B cell (primary cell): ENCODE data around the gene PRKCQ. TPM values are rescaled to one million over a fixed set of nuclear protein-coding genes. Genes with fewer than 3 reads are reported as not detected.

Experiments
- ATAC-seq: fragments of 200-7000 bp; cut with Tn5 transposase; one replicate; pipeline ENCODE4 v1.10.0; 2021; ENCODE audit warnings: low read depth, mild to moderate bottlenecking, moderate number of reproducible peaks, moderate library complexity
- CTCF ChIA-PET: fragments of 350-600 bp; sonication (Branson Sonifier 250); formaldehyde crosslinking; loops from one replicate; lab custom pipeline; 2021; ENCODE audit warnings: antibody characterized with exemption, inconsistent platforms; lab: Charles Lee
- POLR2A ChIA-PET: fragments of 350-600 bp; sonication (Branson Sonifier 250); formaldehyde crosslinking; loops from one replicate; lab custom pipeline; 2021; ENCODE audit warnings: antibody characterized with exemption; lab: Charles Lee
- DNase-seq: peaks from one replicate; pipeline ENCODE4 v3.0.0; 2013
- H2AFZ ChIP-seq: 2 replicates; pipeline ENCODE4 v1.6.1; 2012; ENCODE audit warnings: mild to moderate bottlenecking, low read depth, low read length; ENCODE audit not compliant: insufficient read depth, poor library complexity, severe bottlenecking
- H3K27ac ChIP-seq, 2 donors: 1 replicate in 1 of 2; 2 replicates in 1 of 2; pipeline ENCODE4 v1.5.1; 2012 to 2013; ENCODE audit warnings: low read length in 2 of 2, mild to moderate bottlenecking in 2 of 2, moderate library complexity in 1 of 2
- H3K27me3 ChIP-seq, 4 experiments: fragments of 200-600 bp in 1 of 4; sonication (generic) in 1 of 4; replicated peaks in 1 of 4; 1 replicate in 2 of 4; 2 replicates in 2 of 4; pipeline versions ENCODE4 v1.6.1 to v1.7.0; 2013 to 2016; ENCODE audit warnings: low read length in 3 of 4, mild to moderate bottlenecking in 2 of 4, mixed read lengths in 1 of 4, moderate library complexity in 1 of 4; ENCODE audit not compliant: insufficient read depth in 4 of 4, control insufficient read depth in 3 of 4; ENCODE audit errors: control extremely low read depth in 1 of 4
- H3K36me3 ChIP-seq, 2 experiments: replicated peaks in 1 of 2; 1 replicate in 1 of 2; 2 replicates in 1 of 2; pipeline versions ENCODE4 v1.6.1 to v1.7.1; 2013; ENCODE audit warnings: low read length in 1 of 2; ENCODE audit not compliant: insufficient read depth in 2 of 2, control insufficient read depth in 1 of 2; ENCODE audit errors: control extremely low read depth in 1 of 2, extremely low read depth in 1 of 2
- H3K4me1 ChIP-seq, 2 donors: fragments of 200-600 bp in 1 of 2; sonication (generic) in 1 of 2; 1 replicate in 1 of 2; 2 replicates in 1 of 2; pipeline versions ENCODE4 v1.5.1 to v1.6.1; 2013 to 2017; ENCODE audit warnings: low read length in 2 of 2; ENCODE audit not compliant: control insufficient read depth in 2 of 2, insufficient read depth in 2 of 2
- H3K4me2 ChIP-seq: replicated peaks from 2 replicates; pipeline ENCODE3; 2012; ENCODE audit warnings: mild to moderate bottlenecking, low read depth, low read length; ENCODE audit not compliant: poor library complexity, severe bottlenecking
- H3K4me3 ChIP-seq, 5 experiments: fragments of 200-600 bp in 1 of 5; sonication (generic) in 1 of 5; 1 replicate in 3 of 5; 2 replicates in 2 of 5; pipeline versions ENCODE4 v1.5.1 to v1.7.0; 2011 to 2016; ENCODE audit warnings: low read length in 4 of 5, mild to moderate bottlenecking in 4 of 5, low read depth in 2 of 5, control low read depth in 1 of 5, moderate library complexity in 1 of 5; ENCODE audit not compliant: insufficient read depth in 1 of 5; ENCODE audit errors: control extremely low read depth in 1 of 5, extremely low read depth in 1 of 5
- H3K79me2 ChIP-seq: fragments of 200-600 bp; sonication (generic); one replicate; pipeline ENCODE4 v1.6.0; 2016; ENCODE audit warnings: low read length; ENCODE audit not compliant: control insufficient read depth, insufficient read depth
- H3K9ac ChIP-seq: fragments of 200-600 bp; sonication (generic); 2 replicates; pipeline ENCODE4 v1.6.1; 2017; ENCODE audit warnings: mild to moderate bottlenecking, low read length, moderate library complexity
- H3K9me3 ChIP-seq, 3 donors: one replicate each; pipeline versions ENCODE4 v1.6.1 to v1.7.1; 2013; ENCODE audit warnings: low read length in 2 of 3; ENCODE audit not compliant: control insufficient read depth in 2 of 3, insufficient read depth in 1 of 3; ENCODE audit errors: control extremely low read depth in 1 of 3
- H4K20me1 ChIP-seq: 2 replicates; pipeline ENCODE4 v1.6.0; 2012; ENCODE audit warnings: mild to moderate bottlenecking, low read length; ENCODE audit not compliant: insufficient read depth, control insufficient read depth, poor library complexity, severe bottlenecking
- H3K27ac Mint-ChIP-seq: one replicate; pipeline ENCODE4 v1.8.0; 2021; ENCODE audit warnings: mixed read lengths
- H3K27me3 Mint-ChIP-seq: one replicate; pipeline ENCODE4 v1.8.0; 2021; ENCODE audit warnings: mixed read lengths
- H3K4me1 Mint-ChIP-seq: one replicate; pipeline ENCODE4 v1.8.0; 2021; ENCODE audit warnings: mixed read lengths
- H3K4me3 Mint-ChIP-seq: one replicate; pipeline ENCODE4 v1.8.0; 2021; ENCODE audit warnings: mixed read lengths
- H3K9me3 Mint-ChIP-seq: one replicate; pipeline ENCODE4 v1.8.0; 2022; ENCODE audit warnings: mixed read lengths; ENCODE audit not compliant: insufficient read depth
- EZH2 ChIP-seq: IDR thresholded peaks from 2 replicates; pipeline ENCODE4 v1.6.1; 2012; ENCODE audit warnings: borderline replicate concordance, low read depth, mild to moderate bottlenecking, moderate library complexity, low read length; ENCODE audit not compliant: insufficient read depth, poor library complexity, severe bottlenecking
- WGBS: methylation state at CpG from one replicate; pipeline ENCODE4 v1.1.5; 2013; ENCODE audit warnings: missing lambda C conversion rate; ENCODE audit not compliant: insufficient coverage; 5-methylcytosine and 5-hydroxymethylcytosine counted together
- intact Hi-C: fragments of 100-400 bp; cut with micrococcal nuclease; formaldehyde crosslinking; loops from one replicate; pipeline ENCODE4 v1.10.0; 2022
- polyA plus RNA-seq: library from polyadenylated mRNA; depleted of rRNA; stranded (reverse); fragments of >200 nt; gene quantifications from 2 replicates; pipeline ENCODE4 v1.2.3, GENCODE V29; 2012
- total RNA-seq, 2 donors: library from RNA; stranded (reverse); fragments of 120-200 nt in 1 of 2; gene quantifications; 1 replicate in 1 of 2; 2 replicates in 1 of 2; pipeline versions ENCODE4 v1.2.3 to v1.2.4, GENCODE V29; 2013 to 2022
- TF ChIP-seq, protein P1 (sequence below): fragments of 200-600 bp; IDR thresholded peaks from one replicate; pipeline ENCODE4 v1.8.0; 2022; ENCODE audit warnings: antibody characterized with exemption, mild to moderate bottlenecking

The PRKCQ gene
- total and polyA plus RNA-seq, 2 donors (not counting 1 experiment from before 2014, with no cell fraction given), result 0.15 to 0.16 TPM

DNA sequence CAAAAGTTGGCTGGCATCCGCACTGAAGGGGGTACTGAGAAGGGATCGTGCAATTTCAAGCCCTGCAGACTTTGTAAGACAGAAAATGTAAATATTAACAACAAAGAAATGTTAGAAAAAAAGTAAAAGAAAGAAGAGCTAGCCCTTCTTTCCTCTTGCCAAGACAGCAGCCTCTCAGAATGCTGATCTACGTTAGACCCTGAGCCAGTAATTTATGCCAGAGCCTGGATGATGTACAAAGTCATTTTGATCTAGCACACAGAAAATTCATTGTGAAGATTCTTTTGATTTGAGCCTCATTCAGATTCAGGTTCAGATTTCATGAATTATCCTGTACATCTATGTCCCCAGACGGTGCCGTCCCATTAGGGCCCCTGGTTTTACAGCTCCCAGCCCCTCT, 105.2 kb downstream of the PRKCQ start:
- ChIA-PET CTCF (interaction anchor here (0.5 kb wide), 1 partner anchor 140 kb away, joined by 3 read pairs; no protein-coding TSS in a partner anchor), POLR2A (no interaction called here)
- H3K4me1 Mint-ChIP-seq, result peaks cover 18% of the 10 kb centered on the region
- H3K4me3 Mint-ChIP-seq, result no peak overlapping the region
- peaks cover 2% of the 10 kb centered on the region for H3K9me3 Mint-ChIP-seq
- ATAC-seq (no peak), DNase-seq (no peak)
- no peaks in the 10 kb centered on the region for H4K20me1 ChIP-seq
- no peaks in the 10 kb centered on the region for H3K9me3 ChIP-seq
- peak overlapping the region; percentile 91 for H2AFZ ChIP-seq
- no peak overlapping the region for H3K27ac Mint-ChIP-seq
- intact Hi-C loops, result no loop called here
- H3K4me2 ChIP-seq, result no peak overlapping the region
- no peak overlapping the region for H3K27ac ChIP-seq
- 100% methylated on average over 1 of the region's 5 CpGs for WGBS
- H3K4me3 ChIP-seq, result no peak overlapping the region
- TF ChIP-seq, protein P1, sequence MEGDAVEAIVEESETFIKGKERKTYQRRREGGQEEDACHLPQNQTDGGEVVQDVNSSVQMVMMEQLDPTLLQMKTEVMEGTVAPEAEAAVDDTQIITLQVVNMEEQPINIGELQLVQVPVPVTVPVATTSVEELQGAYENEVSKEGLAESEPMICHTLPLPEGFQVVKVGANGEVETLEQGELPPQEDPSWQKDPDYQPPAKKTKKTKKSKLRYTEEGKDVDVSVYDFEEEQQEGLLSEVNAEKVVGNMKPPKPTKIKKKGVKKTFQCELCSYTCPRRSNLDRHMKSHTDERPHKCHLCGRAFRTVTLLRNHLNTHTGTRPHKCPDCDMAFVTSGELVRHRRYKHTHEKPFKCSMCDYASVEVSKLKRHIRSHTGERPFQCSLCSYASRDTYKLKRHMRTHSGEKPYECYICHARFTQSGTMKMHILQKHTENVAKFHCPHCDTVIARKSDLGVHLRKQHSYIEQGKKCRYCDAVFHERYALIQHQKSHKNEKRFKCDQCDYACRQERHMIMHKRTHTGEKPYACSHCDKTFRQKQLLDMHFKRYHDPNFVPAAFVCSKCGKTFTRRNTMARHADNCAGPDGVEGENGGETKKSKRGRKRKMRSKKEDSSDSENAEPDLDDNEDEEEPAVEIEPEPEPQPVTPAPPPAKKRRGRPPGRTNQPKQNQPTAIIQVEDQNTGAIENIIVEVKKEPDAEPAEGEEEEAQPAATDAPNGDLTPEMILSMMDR, result no peak
- TF ChIP-seq EZH2, result no peak
- no peaks in the 10 kb centered on the region for H3K27me3 ChIP-seq
- peaks cover 15 to 18% of the 10 kb centered on the region in 2 donors for H3K4me1 ChIP-seq
- H3K36me3 ChIP-seq, result no peaks in the 10 kb centered on the region
- H3K79me2 ChIP-seq, result no peaks in the 10 kb centered on the region
- no peak overlapping the region for H3K9ac ChIP-seq
- peaks cover 23% of the 10 kb centered on the region for H3K27me3 Mint-ChIP-seq

DNA sequence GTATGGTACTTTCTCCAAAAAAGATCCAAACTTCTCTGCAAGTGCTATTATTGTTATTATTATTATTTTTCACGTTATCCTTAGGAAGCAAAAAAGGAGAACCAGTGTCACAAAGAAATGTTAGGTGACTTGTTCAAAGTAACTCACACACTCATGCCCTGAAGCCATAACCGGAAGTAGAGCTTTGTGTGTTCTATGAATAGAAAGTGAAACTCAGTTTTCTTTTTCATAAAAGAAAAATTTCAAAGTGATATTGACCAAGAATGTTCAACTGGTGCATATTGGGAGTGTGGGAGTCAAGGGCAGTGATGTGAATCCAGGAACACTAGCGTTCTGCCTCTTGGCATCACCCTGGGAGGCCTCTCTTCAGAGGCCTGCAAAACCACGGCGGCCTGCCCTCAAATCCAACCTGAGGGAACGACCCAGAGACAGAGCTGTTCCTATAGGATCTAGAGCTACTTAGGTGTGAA, 106.1 kb downstream of the PRKCQ start:
- intact Hi-C loops, result no loop called here
- DNase-seq (peak; percentile 59), ATAC-seq (peak; percentile 21)
- peak overlapping the region in 1 of 2 donors; percentile 58 for H3K27ac ChIP-seq
- H2AFZ ChIP-seq, result peak overlapping the region; percentile 91
- POLR2A ChIA-PET, result no interaction called here
- no peaks in the 10 kb centered on the region for H4K20me1 ChIP-seq
- H3K27me3 ChIP-seq, result peaks cover 0 to 5% (median 0%) of the 10 kb centered on the region in 4 experiments
- WGBS, result 0% methylated on average over 1 of the region's 6 CpGs
- Mint-ChIP-seq H3K4me3 (peak overlapping the region; percentile 82), H3K9me3 (peaks cover 2% of the 10 kb centered on the region), H3K27ac (peak overlapping the region; percentile 42), H3K4me1 (peaks cover 18% of the 10 kb centered on the region), H3K27me3 (peaks cover 31% of the 10 kb centered on the region)
- peaks cover 15 to 18% of the 10 kb centered on the region in 2 donors for H3K4me1 ChIP-seq
- peak overlapping the region; percentile 55 for H3K9ac ChIP-seq
- peak overlapping the region; percentile 72 for H3K4me2 ChIP-seq
- TF ChIP-seq EZH2, result no peak
- TF ChIP-seq, protein P1, result no peak
- H3K36me3 ChIP-seq, result no peaks in the 10 kb centered on the region
- CTCF ChIA-PET, result interaction anchor here (0.6 to 1.0 kb wide), 2 partner anchors 27 to 44 kb away, joined by 3 read pairs; no protein-coding TSS in a partner anchor
- H3K79me2 ChIP-seq, result no peaks in the 10 kb centered on the region
- no peaks in the 10 kb centered on the region for H3K9me3 ChIP-seq
- peak overlapping the region in 4 of 5 experiments; percentile 22 to 58 (median 40) for H3K4me3 ChIP-seq
